ENCODE measurements around the gene HS6ST3.

- TF ChIP-seq CTCF (CRISPR knock-in tag; IDR thresholded peaks at IDR 0.05) (no peak), ETV5 (CRISPR knock-in tag; IDR thresholded peaks at IDR 0.05; ENCODE audit: borderline replicate concordance) (no peak), FOXJ3 (CRISPR knock-in tag; IDR thresholded peaks at IDR 0.05; ENCODE audit: borderline replicate concordance) (no peak)
Observed at GRCh38 chr13:96450326-96451020, 360.6 kb downstream of the HS6ST3 start.
